Keratinocyte (primary cell): ENCODE measurements around the gene LDLR. TPM values are rescaled to one million over a fixed set of nuclear protein-coding genes. Genes with fewer than 3 reads are reported as not detected.
"Not testable (repeated sequence)": the region's sequence is repeated elsewhere in the genome, so short reads cannot be mapped to it uniquely, and the experiment has no call there.

Experiments used
- DNase-seq: peaks from one replicate; pipeline ENCODE4 v3.0.0-alpha.2; 2011; ENCODE audit warnings: low read depth, missing footprints, low spot score
- FAIRE-seq: peaks from 2 replicates; lab custom pipeline; 2011; peaks lifted over from hg19 to GRCh38; lab: Jason Lieb, UNC
- H2AFZ ChIP-seq: 2 replicates; pipeline ENCODE4 v1.6.0; 2012; ENCODE audit warnings: low read length, control low read depth, inconsistent platforms; ENCODE audit not compliant: control insufficient read depth
- H3K27ac ChIP-seq: 2 replicates; pipeline ENCODE4 v1.5.1; 2011; ENCODE audit warnings: low read length; ENCODE audit not compliant: control insufficient read depth, insufficient read depth
- H3K27me3 ChIP-seq: 3 replicates; pipeline ENCODE4 v1.6.0; 2011; ENCODE audit warnings: low read length; ENCODE audit not compliant: control insufficient read depth, insufficient read depth; ENCODE audit errors: extremely low read depth
- H3K36me3 ChIP-seq, 2 experiments: 2 replicates in 1 of 2; 3 replicates in 1 of 2; pipeline ENCODE4 v1.5.1; 2011; ENCODE audit warnings: low read length in 2 of 2, mild to moderate bottlenecking in 1 of 2; ENCODE audit not compliant: control insufficient read depth in 2 of 2, insufficient read depth in 2 of 2; ENCODE audit errors: extremely low read depth in 1 of 2
- H3K4me1 ChIP-seq: 3 replicates; pipeline ENCODE4 v1.5.1; 2011; ENCODE audit warnings: low read length; ENCODE audit not compliant: control insufficient read depth, insufficient read depth; ENCODE audit errors: extremely low read depth
- H3K4me2 ChIP-seq: 3 replicates; pipeline ENCODE4 v1.6.0; 2011; ENCODE audit warnings: low read depth, low read length; ENCODE audit not compliant: control insufficient read depth, insufficient read depth; ENCODE audit errors: extremely low read depth
- H3K4me3 ChIP-seq, 3 experiments: fragments of 200-600 bp in 1 of 3; sonication (generic) in 1 of 3; 2 replicates in 2 of 3; 3 replicates in 1 of 3; pipeline ENCODE4 v1.5.1; 2011 to 2016; ENCODE audit warnings: low read length in 3 of 3, mild to moderate bottlenecking in 3 of 3, control low read depth in 2 of 3, inconsistent platforms in 1 of 3, low read depth in 1 of 3, mixed read lengths in 1 of 3, mixed run types in 1 of 3, moderate library complexity in 1 of 3; ENCODE audit not compliant: control insufficient read depth in 2 of 3, insufficient read depth in 2 of 3; ENCODE audit errors: extremely low read depth in 1 of 3
- H3K79me2 ChIP-seq: 2 replicates; pipeline ENCODE4 v1.6.0; 2012; ENCODE audit warnings: low read length; ENCODE audit not compliant: control insufficient read depth, insufficient read depth
- H3K9ac ChIP-seq: 3 replicates; pipeline ENCODE4 v1.6.0; 2011; ENCODE audit warnings: low read length; ENCODE audit not compliant: control insufficient read depth, insufficient read depth; ENCODE audit errors: extremely low read depth
- H3K9me1 ChIP-seq: 3 replicates; pipeline ENCODE4 v1.6.0; 2011; ENCODE audit warnings: low read length; ENCODE audit not compliant: control insufficient read depth, insufficient read depth; ENCODE audit errors: extremely low read depth
- H3K9me3 ChIP-seq: 2 replicates; pipeline ENCODE4 v1.5.1; 2012; ENCODE audit warnings: low read depth, low read length; ENCODE audit not compliant: control insufficient read depth
- H4K20me1 ChIP-seq: 3 replicates; pipeline ENCODE4 v1.6.0; 2011; ENCODE audit warnings: low read length; ENCODE audit not compliant: control insufficient read depth, insufficient read depth; ENCODE audit errors: extremely low read depth
- CTCF ChIP-seq, 3 experiments: IDR thresholded peaks in 1 of 3; conservative IDR thresholded peaks in 1 of 3; optimal IDR thresholded peaks in 1 of 3; 2 replicates in 2 of 3; 3 replicates in 1 of 3; pipeline versions ENCODE3 to v1.5.1; 2011; ENCODE audit warnings: low read length in 3 of 3, mild to moderate bottlenecking in 3 of 3, moderate library complexity in 2 of 3, control low read depth in 1 of 3, inconsistent platforms in 1 of 3; ENCODE audit not compliant: insufficient read depth in 2 of 3; ENCODE audit errors: extremely low read depth in 1 of 3
- EZH2 ChIP-seq: IDR thresholded peaks from one replicate; pipeline ENCODE4 v1.6.1; 2012; ENCODE audit warnings: inconsistent platforms, mild to moderate bottlenecking, low read length, moderate library complexity
- dilution Hi-C: fragments of 300-500 bp; cut with MboI; formaldehyde crosslinking; loops from one replicate; pipeline ENCODE4 v1.7.0; 2020; ENCODE audit warnings: low sequenced_read_pairs; ENCODE audit not compliant: extremely low pct_ligation_motif_present
- polyA plus RNA-seq, 5 experiments: library from polyadenylated mRNA; depleted of rRNA in 3 of 5; stranded (reverse) in 3 of 5; stranded (forward) in 1 of 5; unstranded in 1 of 5; fragments of >200 nt; gene quantifications; 1 replicate in 1 of 5; 2 replicates in 3 of 5; 3 replicates in 1 of 5; pipeline versions ENCODE4 v1.2.1 to v1.2.3, GENCODE V29; 2011 to 2012; ENCODE audit warnings: missing spikeins in 2 of 5, low read depth in 1 of 5, low replicate concordance in 1 of 5

The LDLR gene
- polyA plus RNA-seq, 1 donor (not counting 4 experiments of a cell fraction or from before 2014, with no cell fraction given) = 241 TPM

- Histone ChIP-seq H3K4me3 (no peak overlapping the region), H3K27me3 (no peaks in the 10 kb centered on the region), H3K27ac (no peak overlapping the region), H4K20me1 (no peaks in the 10 kb centered on the region), H3K9me1 (no peaks in the 10 kb centered on the region), H3K79me2 (no peaks in the 10 kb centered on the region), H3K4me1 (peaks cover 3% of the 10 kb centered on the region), H3K9me3 (no peaks in the 10 kb centered on the region), H3K4me2 (no peak overlapping the region), H2AFZ (no peak overlapping the region), H3K36me3 (no peaks in the 10 kb centered on the region), H3K9ac (no peak overlapping the region)
- dilution Hi-C loops = no loop called here
- DNase-seq (no peak), FAIRE-seq (no peak)
- no peak for TF ChIP-seq CTCF (optimal IDR thresholded peaks at IDR 0.05 in 1 of 3, IDR thresholded peaks at IDR 0.05 in 1 of 3, conservative IDR thresholded peaks at IDR 0.05 in 1 of 3; ENCODE audit: extremely low read depth in 1 of 3, insufficient read depth in 2 of 3, low read length in 3 of 3)
- no peak for TF ChIP-seq EZH2
These were observed 15.7 kb upstream of the LDLR start for GRCh38 chr19:11073568-11073967.

GRCh38 chr19:11076792-11077191 lies 12.5 kb upstream of the LDLR start:
- dilution Hi-C loops, H3K27ac ChIP-seq, DNase-seq, H3K27me3 ChIP-seq, H3K4me3 ChIP-seq, H3K9me1 ChIP-seq, H3K9me3 ChIP-seq, H3K79me2 ChIP-seq, H2AFZ ChIP-seq, H3K36me3 ChIP-seq, H3K4me1 ChIP-seq, FAIRE-seq, H3K4me2 ChIP-seq, H4K20me1 ChIP-seq, H3K9ac ChIP-seq: not testable (repeated sequence)

DNA sequence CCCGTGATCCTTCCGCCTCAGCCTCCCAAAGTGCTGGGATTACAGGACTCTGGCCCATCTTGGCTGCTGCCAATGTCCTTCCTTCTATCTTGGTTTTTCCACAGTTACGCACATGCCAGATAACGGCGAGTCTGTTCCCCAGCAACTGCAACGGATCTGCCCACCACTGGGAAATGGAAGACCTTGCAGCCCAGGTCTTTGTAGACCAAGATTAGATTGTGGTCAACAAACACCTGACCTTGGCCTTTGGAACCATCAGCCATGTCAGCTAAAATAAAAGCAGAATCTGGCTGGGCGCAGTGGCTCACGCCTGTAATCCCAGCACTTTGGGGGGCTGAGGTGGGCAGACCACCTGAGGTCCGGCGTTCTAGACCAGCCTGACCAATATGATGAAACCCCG lies 10.4 kb upstream of the LDLR start:
- no peak for FAIRE-seq
- no peak overlapping the region for H3K4me2 ChIP-seq

More for the DNA sequence above, 10.4 kb upstream of the LDLR start:
- H3K27ac ChIP-seq = no peak overlapping the region
- dilution Hi-C loops = no loop called here
- DNase-seq = no peak
- peaks cover 6% of the 10 kb centered on the region for H3K4me1 ChIP-seq
- H3K4me3 ChIP-seq = no peak overlapping the region
- no peak overlapping the region for H3K9ac ChIP-seq
- TF ChIP-seq CTCF (optimal IDR thresholded peaks at IDR 0.05 in 1 of 3, IDR thresholded peaks at IDR 0.05 in 1 of 3, conservative IDR thresholded peaks at IDR 0.05 in 1 of 3; ENCODE audit: extremely low read depth in 1 of 3, insufficient read depth in 2 of 3, low read length in 3 of 3) (no peak), EZH2 (no peak)
- H3K27me3 ChIP-seq = no peaks in the 10 kb centered on the region
- no peak overlapping the region for H2AFZ ChIP-seq
- H3K79me2 ChIP-seq = no peaks in the 10 kb centered on the region
- no peaks in the 10 kb centered on the region for H3K9me3 ChIP-seq
- H3K9me1 ChIP-seq = no peaks in the 10 kb centered on the region
- H3K36me3 ChIP-seq = no peaks in the 10 kb centered on the region
- no peaks in the 10 kb centered on the region for H4K20me1 ChIP-seq
